Measurements from ENCODE around the gene HAGHL.

The HAGHL gene

GRCh38 chr16:776824-777223, 49.9 kb downstream of the HAGHL start:
- no peak for DNase-seq

- DNase-seq: no peak
These were observed 50.9 kb downstream of the HAGHL start for GRCh38 chr16:777826-778225.

GRCh38 chr16:778447-778846, 51.5 kb downstream of the HAGHL start:
- DNase-seq: no peak

GRCh38 chr16:778909-779527, 52.1 kb downstream of the HAGHL start:
- DNase-seq: no peak
